SU-DHL-6 (cell line): ENCODE results near the gene ABLIM1.

Experiments used
- CTCF ChIP-seq: fragments of 200-600 bp; sonication (generic); IDR thresholded peaks from one replicate; pipeline ENCODE4 v1.5.1; 2017; ENCODE audit warnings: antibody characterized with exemption, mild to moderate bottlenecking, low read length, moderate library complexity; ENCODE audit not compliant: insufficient read depth, poor library complexity, severe bottlenecking
- EZH2phosphoT487 ChIP-seq: fragments of 200-600 bp; sonication (generic), shearing (Covaris generic); conservative IDR thresholded peaks from 2 replicates; pipeline ENCODE4 v1.6.1; 2018; ENCODE audit warnings: mild to moderate bottlenecking, antibody characterized with exemption, low read length, moderate library complexity, mixed read lengths

GRCh38 chr10:114408968-114409444 is 249.1 kb downstream of the ABLIM1 start:
- TF ChIP-seq CTCF (no peak), EZH2phosphoT487 (no peak)
